ENCODE measurements around the gene NDUFB8. TPM values are rescaled to one million over a fixed set of nuclear protein-coding genes. Genes with fewer than 3 reads are reported as not detected.

The NDUFB8 gene
- total RNA-seq, 1 experiment from 2014 or later, result 399 TPM

- Histone ChIP-seq H3K36me3 (ENCODE audit: low read depth, low read length) (peaks cover 10% of the 10 kb centered on the region), H3K9me3 (ENCODE audit: low read length) (no peaks in the 10 kb centered on the region), H3F3A (ENCODE audit: low read length, unreplicated experiment) (no peaks in the 10 kb centered on the region), H4K20me1 (ENCODE audit: low read length) (no peaks in the 10 kb centered on the region), H3K9ac (ENCODE audit: low read length) (no peak overlapping the region), H3K9me2 (replicated peaks; ENCODE audit: low read length) (no peaks in the 10 kb centered on the region), H3K27ac (ENCODE audit: low read length) (no peak overlapping the region), H3K79me2 (ENCODE audit: low read length) (peaks cover 22% of the 10 kb centered on the region), H3K4me1 (ENCODE audit: insufficient read depth, low read length) (peaks cover 30% of the 10 kb centered on the region), H2AFZ (ENCODE audit: low read length) (no peak overlapping the region), H3K4me3 (ENCODE audit: low read length) (no peak overlapping the region), H3K27me3 (ENCODE audit: low read length) (no peaks in the 10 kb centered on the region), H3K4me2 (ENCODE audit: low read length) (no peak overlapping the region)
- POLR2A ChIA-PET (ENCODE audit: unreplicated experiment), result no interaction called here
- CTCF ChIA-PET, result no interaction called here
- intact Hi-C loops (cut with micrococcal nuclease), result loop anchor here (5.0 kb wide), 1 partner anchor 177 kb away; the partner anchor contains the start of gene SCD
- ATAC-seq (no peak), DNase-seq (no peak)
- no TSS peak for BruUV-seq (replicated peaks)
- no peak for TF ChIP-seq EZH2phosphoT487 (IDR thresholded peaks at IDR 0.05; ENCODE audit: borderline replicate concordance, low read length)
Observed at GRCh38 chr10:100524206-100524605, 5.5 kb downstream of the NDUFB8 start.

GRCh38 chr10:100522945-100523344 lies 6.7 kb downstream of the NDUFB8 start:
- no TSS peak for BruUV-seq (replicated peaks)
- H3K79me2 ChIP-seq (ENCODE audit: low read length), result peaks cover 9% of the 10 kb centered on the region
- H3K36me3 ChIP-seq (ENCODE audit: low read depth, low read length), result peaks cover 10% of the 10 kb centered on the region
- H3K4me2 ChIP-seq (ENCODE audit: low read length), result peak overlapping the region; percentile 29; the same call in 1 of the 2 replicates
- no peak for DNase-seq
- H3K9me2 ChIP-seq (replicated peaks; ENCODE audit: low read length), result no peaks in the 10 kb centered on the region
- no peak for TF ChIP-seq CTCF (conservative IDR thresholded peaks at IDR 0.05; ENCODE audit: low read depth, low read length)
- TF ChIP-seq EZH2phosphoT487 (IDR thresholded peaks at IDR 0.05; ENCODE audit: borderline replicate concordance, low read length), result no peak
- no peak for TF ChIP-seq EZH2 (IDR thresholded peaks at IDR 0.05; ENCODE audit: low read length, unreplicated experiment)
- H3K4me1 ChIP-seq (ENCODE audit: insufficient read depth, low read length), result peaks cover 24% of the 10 kb centered on the region
- no peaks in the 10 kb centered on the region for H3K9me3 ChIP-seq (ENCODE audit: low read length)
- intact Hi-C loops (cut with micrococcal nuclease), result loop anchor here (5.0 kb wide), 1 partner anchor 176 kb away; the partner anchor contains the start of gene SCD
- ATAC-seq, result peak; percentile 5; the same call in 1 of the 2 replicates
- no peaks in the 10 kb centered on the region for H3F3A ChIP-seq (ENCODE audit: low read length, unreplicated experiment)
- POLR2A ChIA-PET (ENCODE audit: unreplicated experiment), result interaction anchor here (0.5 to 0.6 kb wide), 2 partner anchors 10 to 13 kb away, joined by 3 to 13 read pairs; partner anchors contain the start of gene HIF1AN
- CTCF ChIA-PET, result interaction anchor here (0.6 kb wide), 1 partner anchor 13 kb away, joined by 5 read pairs; the partner anchor contains the start of gene HIF1AN
- peak overlapping the region; percentile 49 for H3K27ac ChIP-seq (ENCODE audit: low read length)
- no peaks in the 10 kb centered on the region for H4K20me1 ChIP-seq (ENCODE audit: low read length)
- H3K27me3 ChIP-seq (ENCODE audit: low read length), result no peaks in the 10 kb centered on the region
- no peak overlapping the region for H3K9ac ChIP-seq (ENCODE audit: low read length)
- H3K4me3 ChIP-seq (ENCODE audit: low read length), result no peak overlapping the region
- no peak overlapping the region for H2AFZ ChIP-seq (ENCODE audit: low read length)

- 0 out of 2 replicates have a peak, but pooled peaks cover 4% of the 10 kb centered on the region for H3K79me2 ChIP-seq (ENCODE audit: low read length)
- ATAC-seq (peak; percentile 76), DNase-seq (peak; percentile 65)
- H3K4me3 ChIP-seq (ENCODE audit: low read length), result no peak overlapping the region
- H3K27ac ChIP-seq (ENCODE audit: low read length), result peak overlapping the region; percentile 49
- ChIA-PET POLR2A (ENCODE audit: unreplicated experiment) (interaction anchor here (0.5 to 0.6 kb wide), 4 partner anchors 11 to 149 kb away, joined by 3 to 13 read pairs (median 4); partner anchors contain the start of gene HIF1AN), CTCF (interaction anchor here (0.6 kb wide), 1 partner anchor 13 kb away, joined by 5 read pairs; the partner anchor contains the start of gene HIF1AN)
- no peaks in the 10 kb centered on the region for H3K27me3 ChIP-seq (ENCODE audit: low read length)
- peak overlapping the region; percentile 29; the same call in 1 of the 2 replicates for H3K4me2 ChIP-seq (ENCODE audit: low read length)
- no peaks in the 10 kb centered on the region for H3K9me2 ChIP-seq (replicated peaks; ENCODE audit: low read length)
- TF ChIP-seq CTCF (conservative IDR thresholded peaks at IDR 0.05; ENCODE audit: low read depth, low read length) (no peak), EZH2phosphoT487 (IDR thresholded peaks at IDR 0.05; ENCODE audit: borderline replicate concordance, low read length) (no peak), EZH2 (IDR thresholded peaks at IDR 0.05; ENCODE audit: low read length, unreplicated experiment) (no peak)
- peaks cover 24% of the 10 kb centered on the region for H3K4me1 ChIP-seq (ENCODE audit: insufficient read depth, low read length)
- H3K9me3 ChIP-seq (ENCODE audit: low read length), result no peaks in the 10 kb centered on the region
- peaks cover 10% of the 10 kb centered on the region for H3K36me3 ChIP-seq (ENCODE audit: low read depth, low read length)
- H3K9ac ChIP-seq (ENCODE audit: low read length), result no peak overlapping the region
- H4K20me1 ChIP-seq (ENCODE audit: low read length), result no peaks in the 10 kb centered on the region
- BruUV-seq (replicated peaks), result no TSS peak
- H3F3A ChIP-seq (ENCODE audit: low read length, unreplicated experiment), result no peaks in the 10 kb centered on the region
- no peak overlapping the region for H2AFZ ChIP-seq (ENCODE audit: low read length)
- intact Hi-C loops (cut with micrococcal nuclease), result loop anchor here (5.0 kb wide), 1 partner anchor 175 kb away; the partner anchor contains the start of gene SCD
Observed at GRCh38 chr10:100522107-100522801, 7.4 kb downstream of the NDUFB8 start.

Measured in PC-3 (cell line).